NCI-H774 (cell line): Measurements from ENCODE around the gene TMEM43.

Source experiments
- DNase-seq: peaks from one replicate; lab custom pipeline; 2025; lab: John Stamatoyannopoulos, UW

The TMEM43 gene

DNA sequence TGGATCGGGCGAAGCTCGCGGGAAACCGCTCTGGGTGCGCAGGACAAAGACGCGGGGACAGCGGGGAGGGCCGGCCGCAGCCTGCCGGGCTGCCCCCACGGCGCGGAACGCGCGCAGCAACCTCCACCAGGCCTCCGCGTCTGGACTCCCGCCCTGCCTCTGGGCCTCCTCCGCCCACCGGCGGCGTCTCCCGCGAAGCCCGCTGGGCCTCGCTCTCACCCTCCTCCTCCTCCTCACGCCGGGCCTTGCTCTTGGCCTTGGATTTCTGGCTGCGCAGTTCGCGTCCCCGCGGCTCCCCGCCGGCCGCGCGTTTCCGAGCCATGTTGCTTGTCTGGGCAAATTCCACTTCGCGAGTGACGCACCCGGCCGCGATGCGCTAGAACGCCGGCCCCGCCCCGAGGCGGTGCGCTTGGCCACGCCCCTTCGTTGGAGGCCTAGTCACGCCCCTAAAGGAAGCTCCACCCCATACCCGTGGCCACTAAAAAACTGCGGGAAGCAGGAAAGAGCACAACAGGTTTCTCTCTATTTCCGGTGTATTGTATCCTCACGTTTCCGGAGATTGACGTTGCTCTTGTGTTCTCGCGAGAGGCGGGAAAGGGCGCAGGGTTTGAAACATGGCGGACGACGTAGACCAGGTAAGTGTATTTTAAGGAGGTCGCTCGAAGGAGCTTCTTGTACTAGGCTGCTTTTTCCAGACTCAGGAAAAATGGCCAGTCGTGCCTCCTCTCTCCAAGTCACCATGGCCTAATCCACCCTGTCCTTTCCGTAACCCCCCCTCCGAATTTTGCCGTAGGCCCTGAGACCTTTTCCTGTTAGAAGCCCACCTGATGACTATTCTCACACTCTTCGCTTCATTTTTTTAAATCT lies 53.6 kb downstream of the TMEM43 start, which contains the start of the genes LSM3 and XPC:
Gene LSM3 (plus strand): TSS at position 571 of the 867 bp plus-strand sequence. CDS start 44 bp downstream, at position 615.
Gene XPC (minus strand): TSS at position 355 of the 867 bp plus-strand sequence. CDS start 33 bp downstream, at position 322.
- DNase-seq = peak; percentile 96

DNA sequence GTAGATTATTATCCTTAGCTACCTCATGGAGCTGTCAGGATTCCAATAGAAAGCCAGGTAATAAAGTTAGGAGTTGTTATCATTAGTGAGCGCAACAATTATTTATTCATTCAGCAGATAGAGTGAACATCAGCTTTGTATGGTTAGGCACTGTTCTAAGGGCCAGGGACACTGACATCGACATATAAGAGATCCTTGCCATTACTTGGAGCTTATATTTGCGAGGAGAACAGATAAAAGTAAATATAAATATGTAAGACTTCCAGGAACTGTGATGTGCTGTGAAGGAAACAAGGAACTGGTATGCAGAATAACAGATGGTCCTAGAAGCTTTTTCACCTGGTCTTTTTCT lies 54.2 kb downstream of the TMEM43 start:
- no peak for DNase-seq

DNA sequence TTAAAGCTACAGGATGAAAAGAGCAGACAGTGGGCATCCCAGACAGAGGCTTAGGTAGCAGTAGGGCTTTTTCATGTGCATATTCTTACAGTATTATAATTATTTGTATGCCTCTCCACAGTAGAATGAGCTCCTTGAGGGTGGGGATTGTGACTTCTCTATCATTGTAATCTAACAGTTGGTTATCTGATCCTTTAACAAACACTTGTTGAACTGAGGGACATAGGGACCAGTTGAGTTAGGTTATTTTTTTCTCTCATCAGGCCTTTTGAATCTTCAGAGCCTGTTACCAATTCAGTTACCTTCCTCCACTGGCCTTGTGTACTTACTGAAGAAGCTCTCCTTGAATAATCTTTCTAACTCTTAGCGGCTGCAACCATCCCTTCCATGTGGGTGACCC lies 54.9 kb downstream of the TMEM43 start:
- no peak for DNase-seq

DNA sequence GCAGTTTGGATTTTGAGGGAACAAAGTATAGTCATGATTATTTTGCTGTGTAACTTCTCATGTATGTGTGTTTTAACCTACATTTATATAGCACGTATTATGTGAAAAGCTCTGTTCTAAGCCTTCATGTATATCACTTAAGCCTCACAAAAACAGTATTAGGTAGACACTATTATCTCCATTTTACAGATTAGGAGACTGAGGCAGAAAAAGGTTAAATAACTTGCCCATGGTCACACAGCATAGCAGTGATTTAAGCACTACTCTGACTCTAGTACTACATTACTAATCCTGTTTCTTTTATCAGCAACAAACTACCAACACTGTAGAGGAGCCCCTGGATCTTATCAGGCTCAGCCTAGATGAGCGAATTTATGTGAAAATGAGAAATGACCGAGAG lies 56.4 kb downstream of the TMEM43 start:
- DNase-seq = no peak

DNA sequence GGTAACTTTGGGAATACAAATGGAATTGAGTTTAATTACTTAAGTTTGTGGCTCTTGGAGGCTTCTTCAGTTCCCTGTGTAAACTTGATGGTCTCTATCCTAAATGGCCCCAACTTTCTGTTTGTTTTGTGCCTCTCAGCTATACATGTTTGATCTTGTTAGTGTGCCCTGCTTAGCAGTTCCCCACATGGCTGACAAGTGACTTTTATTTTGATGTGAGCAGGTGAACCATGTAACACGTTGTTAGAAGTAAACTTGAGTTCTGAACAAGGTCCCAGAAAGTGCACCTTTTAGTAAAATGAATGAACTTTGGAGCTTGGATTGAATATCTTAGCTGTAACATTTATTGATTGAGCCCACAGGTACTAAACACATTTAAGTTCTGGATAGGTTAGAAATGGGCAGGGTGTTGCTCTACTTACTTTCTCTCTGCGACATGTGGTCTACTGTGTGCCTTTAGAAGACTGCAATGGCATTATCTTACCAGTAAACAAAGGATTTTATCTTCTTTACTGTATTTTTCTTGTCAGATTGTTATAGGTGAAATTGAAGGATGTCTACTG lies 58.2 kb downstream of the TMEM43 start:
- DNase-seq = no peak

DNA sequence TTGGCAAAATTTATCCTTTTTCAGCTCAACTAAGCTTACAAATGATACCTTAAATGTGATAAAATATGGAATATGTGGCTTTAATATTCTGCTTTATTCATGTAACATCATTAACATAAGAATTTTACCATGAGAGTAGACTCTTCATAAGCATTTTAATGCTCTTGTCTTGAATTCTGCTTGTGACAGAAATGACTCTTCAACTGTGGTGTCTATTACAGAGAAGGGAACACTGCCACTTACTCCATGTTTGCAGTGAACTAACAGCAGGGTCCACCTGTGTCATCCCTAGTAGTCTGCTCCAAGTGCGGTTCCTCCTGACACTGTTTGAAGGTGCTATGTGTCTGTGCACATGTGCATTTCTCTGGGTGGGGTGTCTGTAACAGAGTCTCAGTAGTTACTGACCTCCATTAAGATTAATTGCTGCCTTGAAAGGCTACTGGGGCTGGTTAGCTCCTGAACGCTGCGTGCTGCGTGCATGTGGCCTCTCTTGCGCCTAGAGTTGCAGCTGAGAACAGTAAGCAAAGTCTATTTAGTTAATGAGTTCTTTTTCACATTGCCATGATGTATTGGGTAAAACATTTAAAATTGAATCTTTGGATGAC lies 62.1 kb downstream of the TMEM43 start:
- DNase-seq = no peak

DNA sequence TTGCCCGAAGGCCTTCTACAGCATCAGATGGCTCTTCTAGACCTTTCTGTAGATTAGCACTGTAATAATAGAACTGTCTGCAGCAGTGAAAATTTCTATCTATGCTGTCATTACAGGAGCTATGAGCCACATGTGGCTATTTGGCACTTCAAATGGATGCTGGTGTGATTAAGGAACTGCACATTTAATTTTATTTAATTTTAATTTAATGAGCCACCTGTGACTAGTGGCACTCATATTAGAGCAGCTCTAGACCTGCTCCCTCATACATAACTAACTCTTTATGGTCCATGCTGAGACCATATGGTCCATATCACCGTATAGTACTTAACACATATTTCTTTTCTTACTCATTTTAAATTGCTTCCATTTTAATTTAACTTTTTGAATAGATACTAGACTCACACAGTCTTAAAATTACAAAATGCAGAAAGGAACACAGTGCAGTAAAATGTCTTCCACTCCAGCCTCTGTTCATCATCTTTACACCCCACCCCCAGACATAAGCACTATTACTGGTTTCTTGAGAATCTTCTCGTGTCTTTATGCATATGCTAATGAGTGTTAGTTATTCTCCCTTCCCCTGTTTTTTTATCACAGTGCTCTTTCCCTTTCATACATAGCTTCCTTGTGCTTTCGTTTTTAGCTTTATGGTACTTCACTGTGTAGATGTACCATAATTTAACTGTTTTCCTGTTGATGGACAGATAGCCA lies 63.3 kb downstream of the TMEM43 start:
- no peak for DNase-seq
